ENCODE results near the gene MINDY2. TPM values are rescaled to one million over a fixed set of nuclear protein-coding genes. Genes with fewer than 3 reads are reported as not detected.

The MINDY2 gene
- total RNA-seq, 1 experiment from 2014 or later, result 29.9 TPM

DNA sequence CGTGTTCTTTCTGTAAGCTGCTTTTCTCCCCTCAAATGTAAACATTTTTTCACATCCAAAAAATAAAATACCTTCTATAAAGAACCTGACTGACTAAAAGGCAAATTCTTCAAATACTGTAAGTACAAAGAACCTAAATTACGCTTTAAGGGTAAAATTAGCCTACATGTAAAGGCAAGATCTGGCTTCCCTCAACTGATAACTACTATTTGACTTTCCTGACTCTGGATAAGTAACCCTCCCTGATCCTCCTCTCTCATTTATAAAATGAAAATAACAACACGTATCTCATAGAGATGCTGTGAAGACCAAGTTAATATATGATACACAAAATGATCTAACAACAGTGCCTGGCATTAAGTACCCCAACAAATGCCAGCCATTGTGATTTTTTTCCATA is 33.8 kb upstream of the MINDY2 start:
- POLR2A ChIA-PET, result interaction anchor here (1.0 kb wide), 1 partner anchor 13 kb away, joined by 4 read pairs; no protein-coding TSS in a partner anchor
- Mint-ChIP-seq H3K36me3 (no peaks in the 10 kb centered on the region), H3K4me3 (no peak overlapping the region), H3K27ac (0 out of 2 replicates have a peak overlapping the region, but pooled peaks have one; percentile 5), H3K4me1 (peaks cover 47% of the 10 kb centered on the region), H3K27me3 (ENCODE audit: low read depth) (no peaks in the 10 kb centered on the region), H3K9me3 (no peaks in the 10 kb centered on the region)
- CTCF ChIA-PET, result no interaction called here
- no peak for DNase-seq (ENCODE audit: low spot score)
- TF ChIP-seq ZNF671 (CRISPR knock-in tag; IDR thresholded peaks at IDR 0.05) (no peak), FOXJ3 (CRISPR knock-in tag; IDR thresholded peaks at IDR 0.05; ENCODE audit: borderline replicate concordance) (no peak), SOX15 (CRISPR knock-in tag; IDR thresholded peaks at IDR 0.05) (no peak), ZBTB21 (CRISPR knock-in tag; IDR thresholded peaks at IDR 0.05; ENCODE audit: borderline replicate concordance) (no peak)
- TF ChIP-seq, protein P1, sequence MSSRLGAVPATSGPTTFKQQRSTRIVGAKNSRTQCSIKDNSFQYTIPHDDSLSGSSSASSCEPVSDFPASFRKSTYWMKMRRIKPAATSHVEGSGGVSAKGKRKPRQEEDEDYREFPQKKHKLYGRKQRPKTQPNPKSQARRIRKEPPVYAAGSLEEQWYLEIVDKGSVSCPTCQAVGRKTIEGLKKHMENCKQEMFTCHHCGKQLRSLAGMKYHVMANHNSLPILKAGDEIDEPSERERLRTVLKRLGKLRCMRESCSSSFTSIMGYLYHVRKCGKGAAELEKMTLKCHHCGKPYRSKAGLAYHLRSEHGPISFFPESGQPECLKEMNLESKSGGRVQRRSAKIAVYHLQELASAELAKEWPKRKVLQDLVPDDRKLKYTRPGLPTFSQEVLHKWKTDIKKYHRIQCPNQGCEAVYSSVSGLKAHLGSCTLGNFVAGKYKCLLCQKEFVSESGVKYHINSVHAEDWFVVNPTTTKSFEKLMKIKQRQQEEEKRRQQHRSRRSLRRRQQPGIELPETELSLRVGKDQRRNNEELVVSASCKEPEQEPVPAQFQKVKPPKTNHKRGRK (CRISPR knock-in tag; IDR thresholded peaks at IDR 0.05; ENCODE audit: borderline replicate concordance), result no peak
- TF ChIP-seq, protein P2, sequence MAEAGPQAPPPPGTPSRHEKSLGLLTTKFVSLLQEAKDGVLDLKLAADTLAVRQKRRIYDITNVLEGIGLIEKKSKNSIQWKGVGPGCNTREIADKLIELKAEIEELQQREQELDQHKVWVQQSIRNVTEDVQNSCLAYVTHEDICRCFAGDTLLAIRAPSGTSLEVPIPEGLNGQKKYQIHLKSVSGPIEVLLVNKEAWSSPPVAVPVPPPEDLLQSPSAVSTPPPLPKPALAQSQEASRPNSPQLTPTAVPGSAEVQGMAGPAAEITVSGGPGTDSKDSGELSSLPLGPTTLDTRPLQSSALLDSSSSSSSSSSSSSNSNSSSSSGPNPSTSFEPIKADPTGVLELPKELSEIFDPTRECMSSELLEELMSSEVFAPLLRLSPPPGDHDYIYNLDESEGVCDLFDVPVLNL (CRISPR knock-in tag; IDR thresholded peaks at IDR 0.05; ENCODE audit: borderline replicate concordance, low read depth), result no peak
- TF ChIP-seq, protein P3, sequence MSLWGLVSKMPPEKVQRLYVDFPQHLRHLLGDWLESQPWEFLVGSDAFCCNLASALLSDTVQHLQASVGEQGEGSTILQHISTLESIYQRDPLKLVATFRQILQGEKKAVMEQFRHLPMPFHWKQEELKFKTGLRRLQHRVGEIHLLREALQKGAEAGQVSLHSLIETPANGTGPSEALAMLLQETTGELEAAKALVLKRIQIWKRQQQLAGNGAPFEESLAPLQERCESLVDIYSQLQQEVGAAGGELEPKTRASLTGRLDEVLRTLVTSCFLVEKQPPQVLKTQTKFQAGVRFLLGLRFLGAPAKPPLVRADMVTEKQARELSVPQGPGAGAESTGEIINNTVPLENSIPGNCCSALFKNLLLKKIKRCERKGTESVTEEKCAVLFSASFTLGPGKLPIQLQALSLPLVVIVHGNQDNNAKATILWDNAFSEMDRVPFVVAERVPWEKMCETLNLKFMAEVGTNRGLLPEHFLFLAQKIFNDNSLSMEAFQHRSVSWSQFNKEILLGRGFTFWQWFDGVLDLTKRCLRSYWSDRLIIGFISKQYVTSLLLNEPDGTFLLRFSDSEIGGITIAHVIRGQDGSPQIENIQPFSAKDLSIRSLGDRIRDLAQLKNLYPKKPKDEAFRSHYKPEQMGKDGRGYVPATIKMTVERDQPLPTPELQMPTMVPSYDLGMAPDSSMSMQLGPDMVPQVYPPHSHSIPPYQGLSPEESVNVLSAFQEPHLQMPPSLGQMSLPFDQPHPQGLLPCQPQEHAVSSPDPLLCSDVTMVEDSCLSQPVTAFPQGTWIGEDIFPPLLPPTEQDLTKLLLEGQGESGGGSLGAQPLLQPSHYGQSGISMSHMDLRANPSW (CRISPR knock-in tag; conservative IDR thresholded peaks at IDR 0.05; ENCODE audit: low read depth), result no peak
- TF ChIP-seq, protein P4, sequence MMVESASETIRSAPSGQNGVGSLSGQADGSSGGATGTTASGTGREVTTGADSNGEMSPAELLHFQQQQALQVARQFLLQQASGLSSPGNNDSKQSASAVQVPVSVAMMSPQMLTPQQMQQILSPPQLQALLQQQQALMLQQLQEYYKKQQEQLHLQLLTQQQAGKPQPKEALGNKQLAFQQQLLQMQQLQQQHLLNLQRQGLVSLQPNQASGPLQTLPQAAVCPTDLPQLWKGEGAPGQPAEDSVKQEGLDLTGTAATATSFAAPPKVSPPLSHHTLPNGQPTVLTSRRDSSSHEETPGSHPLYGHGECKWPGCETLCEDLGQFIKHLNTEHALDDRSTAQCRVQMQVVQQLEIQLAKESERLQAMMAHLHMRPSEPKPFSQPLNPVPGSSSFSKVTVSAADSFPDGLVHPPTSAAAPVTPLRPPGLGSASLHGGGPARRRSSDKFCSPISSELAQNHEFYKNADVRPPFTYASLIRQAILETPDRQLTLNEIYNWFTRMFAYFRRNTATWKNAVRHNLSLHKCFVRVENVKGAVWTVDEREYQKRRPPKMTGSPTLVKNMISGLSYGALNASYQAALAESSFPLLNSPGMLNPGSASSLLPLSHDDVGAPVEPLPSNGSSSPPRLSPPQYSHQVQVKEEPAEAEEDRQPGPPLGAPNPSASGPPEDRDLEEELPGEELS (CRISPR knock-in tag; IDR thresholded peaks at IDR 0.05), result no peak
- TF ChIP-seq, protein P5, sequence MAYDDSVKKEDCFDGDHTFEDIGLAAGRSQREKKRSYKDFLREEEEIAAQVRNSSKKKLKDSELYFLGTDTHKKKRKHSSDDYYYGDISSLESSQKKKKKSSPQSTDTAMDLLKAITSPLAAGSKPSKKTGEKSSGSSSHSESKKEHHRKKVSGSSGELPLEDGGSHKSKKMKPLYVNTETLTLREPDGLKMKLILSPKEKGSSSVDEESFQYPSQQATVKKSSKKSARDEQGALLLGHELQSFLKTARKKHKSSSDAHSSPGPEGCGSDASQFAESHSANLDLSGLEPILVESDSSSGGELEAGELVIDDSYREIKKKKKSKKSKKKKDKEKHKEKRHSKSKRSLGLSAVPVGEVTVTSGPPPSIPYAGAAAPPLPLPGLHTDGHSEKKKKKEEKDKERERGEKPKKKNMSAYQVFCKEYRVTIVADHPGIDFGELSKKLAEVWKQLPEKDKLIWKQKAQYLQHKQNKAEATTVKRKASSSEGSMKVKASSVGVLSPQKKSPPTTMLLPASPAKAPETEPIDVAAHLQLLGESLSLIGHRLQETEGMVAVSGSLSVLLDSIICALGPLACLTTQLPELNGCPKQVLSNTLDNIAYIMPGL (CRISPR knock-in tag; IDR thresholded peaks at IDR 0.05), result no peak
- TF ChIP-seq, protein P6, sequence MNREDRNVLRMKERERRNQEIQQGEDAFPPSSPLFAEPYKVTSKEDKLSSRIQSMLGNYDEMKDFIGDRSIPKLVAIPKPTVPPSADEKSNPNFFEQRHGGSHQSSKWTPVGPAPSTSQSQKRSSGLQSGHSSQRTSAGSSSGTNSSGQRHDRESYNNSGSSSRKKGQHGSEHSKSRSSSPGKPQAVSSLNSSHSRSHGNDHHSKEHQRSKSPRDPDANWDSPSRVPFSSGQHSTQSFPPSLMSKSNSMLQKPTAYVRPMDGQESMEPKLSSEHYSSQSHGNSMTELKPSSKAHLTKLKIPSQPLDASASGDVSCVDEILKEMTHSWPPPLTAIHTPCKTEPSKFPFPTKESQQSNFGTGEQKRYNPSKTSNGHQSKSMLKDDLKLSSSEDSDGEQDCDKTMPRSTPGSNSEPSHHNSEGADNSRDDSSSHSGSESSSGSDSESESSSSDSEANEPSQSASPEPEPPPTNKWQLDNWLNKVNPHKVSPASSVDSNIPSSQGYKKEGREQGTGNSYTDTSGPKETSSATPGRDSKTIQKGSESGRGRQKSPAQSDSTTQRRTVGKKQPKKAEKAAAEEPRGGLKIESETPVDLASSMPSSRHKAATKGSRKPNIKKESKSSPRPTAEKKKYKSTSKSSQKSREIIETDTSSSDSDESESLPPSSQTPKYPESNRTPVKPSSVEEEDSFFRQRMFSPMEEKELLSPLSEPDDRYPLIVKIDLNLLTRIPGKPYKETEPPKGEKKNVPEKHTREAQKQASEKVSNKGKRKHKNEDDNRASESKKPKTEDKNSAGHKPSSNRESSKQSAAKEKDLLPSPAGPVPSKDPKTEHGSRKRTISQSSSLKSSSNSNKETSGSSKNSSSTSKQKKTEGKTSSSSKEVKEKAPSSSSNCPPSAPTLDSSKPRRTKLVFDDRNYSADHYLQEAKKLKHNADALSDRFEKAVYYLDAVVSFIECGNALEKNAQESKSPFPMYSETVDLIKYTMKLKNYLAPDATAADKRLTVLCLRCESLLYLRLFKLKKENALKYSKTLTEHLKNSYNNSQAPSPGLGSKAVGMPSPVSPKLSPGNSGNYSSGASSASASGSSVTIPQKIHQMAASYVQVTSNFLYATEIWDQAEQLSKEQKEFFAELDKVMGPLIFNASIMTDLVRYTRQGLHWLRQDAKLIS (CRISPR knock-in tag; IDR thresholded peaks at IDR 0.05; ENCODE audit: borderline replicate concordance), result no peak
- ATAC-seq, result no peak

Data from WTC11 (cell line).